ENCODE data around the gene CNOT4. TPM values are rescaled to one million over a fixed set of nuclear protein-coding genes. Genes with fewer than 3 reads are reported as not detected.

The CNOT4 gene
- total and polyA plus RNA-seq, 2 donors (not counting 1 experiment from before 2014, with no cell fraction given): 14.9 to 15.9 TPM

DNA sequence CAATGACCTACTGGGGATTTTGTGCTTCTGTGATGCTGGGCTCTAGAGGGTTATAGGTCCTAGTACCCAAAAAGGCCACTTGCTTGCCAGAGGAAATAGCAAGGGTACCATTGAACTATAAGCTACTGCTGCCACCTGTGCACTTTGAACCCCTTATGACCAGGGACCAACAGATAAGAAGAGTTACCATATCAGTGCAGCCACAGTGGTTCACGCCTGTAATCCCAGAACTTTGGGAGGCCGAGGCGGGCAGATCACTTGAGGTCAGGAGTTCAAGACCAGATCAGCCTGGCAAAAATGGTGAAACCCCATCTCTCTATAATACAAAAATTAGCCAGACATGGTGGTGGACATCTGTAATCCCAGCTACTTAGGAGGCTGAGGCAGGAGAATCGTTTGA, 15.5 kb upstream of the CNOT4 start:
- Histone ChIP-seq H3K27me3 (ENCODE audit: control insufficient read depth, insufficient read depth, low read length) (no peaks in the 10 kb centered on the region), H3K9me3 (ENCODE audit: control insufficient read depth, insufficient read depth, low read depth, low read length) (no peaks in the 10 kb centered on the region), H4K20me1 (ENCODE audit: control insufficient read depth, extremely low read depth, insufficient read depth, low read length) (no peaks in the 10 kb centered on the region), H3K9ac (ENCODE audit: insufficient read depth, low read length) (no peak overlapping the region), H3K4me1 (ENCODE audit: control insufficient read depth, extremely low read depth, insufficient read depth, low read length) (no peaks in the 10 kb centered on the region), H2AFZ (ENCODE audit: low read length) (no peak overlapping the region), H3K36me3 (ENCODE audit: control insufficient read depth, insufficient read depth, low read length) (no peaks in the 10 kb centered on the region), H3K4me2 (ENCODE audit: extremely low read depth, insufficient read depth, low read length) (no peak overlapping the region), H3K4me3 (replicated peaks in 1 of 4; ENCODE audit: control extremely low read depth in 1 of 4, insufficient read depth in 1 of 4, low read depth in 3 of 4, low read length in 4 of 4) (no peak overlapping the region), H3K79me2 (ENCODE audit: control insufficient read depth, insufficient read depth, low read length) (no peaks in the 10 kb centered on the region), H3K27ac (ENCODE audit: insufficient read depth, low read length) (no peak overlapping the region)
- no peak for DNase-seq (ENCODE audit: low read depth in 2 of 2)
- TF ChIP-seq, protein P1, sequence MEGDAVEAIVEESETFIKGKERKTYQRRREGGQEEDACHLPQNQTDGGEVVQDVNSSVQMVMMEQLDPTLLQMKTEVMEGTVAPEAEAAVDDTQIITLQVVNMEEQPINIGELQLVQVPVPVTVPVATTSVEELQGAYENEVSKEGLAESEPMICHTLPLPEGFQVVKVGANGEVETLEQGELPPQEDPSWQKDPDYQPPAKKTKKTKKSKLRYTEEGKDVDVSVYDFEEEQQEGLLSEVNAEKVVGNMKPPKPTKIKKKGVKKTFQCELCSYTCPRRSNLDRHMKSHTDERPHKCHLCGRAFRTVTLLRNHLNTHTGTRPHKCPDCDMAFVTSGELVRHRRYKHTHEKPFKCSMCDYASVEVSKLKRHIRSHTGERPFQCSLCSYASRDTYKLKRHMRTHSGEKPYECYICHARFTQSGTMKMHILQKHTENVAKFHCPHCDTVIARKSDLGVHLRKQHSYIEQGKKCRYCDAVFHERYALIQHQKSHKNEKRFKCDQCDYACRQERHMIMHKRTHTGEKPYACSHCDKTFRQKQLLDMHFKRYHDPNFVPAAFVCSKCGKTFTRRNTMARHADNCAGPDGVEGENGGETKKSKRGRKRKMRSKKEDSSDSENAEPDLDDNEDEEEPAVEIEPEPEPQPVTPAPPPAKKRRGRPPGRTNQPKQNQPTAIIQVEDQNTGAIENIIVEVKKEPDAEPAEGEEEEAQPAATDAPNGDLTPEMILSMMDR (conservative IDR thresholded peaks at IDR 0.05 in 1 of 2, IDR thresholded peaks at IDR 0.05 in 1 of 2; ENCODE audit: low read depth in 1 of 2, low read length in 2 of 2): no peak

DNA sequence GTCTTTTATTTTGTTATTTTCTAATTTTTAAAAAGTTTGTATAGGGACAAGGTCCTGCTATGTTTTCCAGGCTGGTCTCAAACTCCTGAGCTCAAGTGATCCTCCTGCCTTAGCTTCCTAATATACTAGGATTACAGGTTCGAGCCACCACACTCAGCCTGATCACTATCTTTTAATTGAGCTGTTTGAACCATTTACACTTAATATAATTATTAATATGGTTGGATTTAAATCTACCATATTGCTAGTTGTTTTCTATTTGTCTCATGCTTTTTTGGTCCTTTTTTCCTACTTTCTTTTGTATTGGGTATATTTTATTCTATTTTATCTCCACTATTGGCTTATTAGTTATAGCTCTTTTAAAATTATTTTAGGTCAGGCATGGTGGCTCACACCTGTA, 13.2 kb upstream of the CNOT4 start:
- H3K27ac ChIP-seq (ENCODE audit: insufficient read depth, low read length): no peak overlapping the region
- no peaks in the 10 kb centered on the region for H3K36me3 ChIP-seq (ENCODE audit: control insufficient read depth, insufficient read depth, low read length)
- H2AFZ ChIP-seq (ENCODE audit: low read length): no peak overlapping the region
- H4K20me1 ChIP-seq (ENCODE audit: control insufficient read depth, extremely low read depth, insufficient read depth, low read length): no peaks in the 10 kb centered on the region
- no peak overlapping the region for H3K9ac ChIP-seq (ENCODE audit: insufficient read depth, low read length)
- no peak for TF ChIP-seq EZH2 (IDR thresholded peaks at IDR 0.05; ENCODE audit: low read length, missing control alignments)
- TF ChIP-seq, protein P1 (conservative IDR thresholded peaks at IDR 0.05 in 1 of 2, IDR thresholded peaks at IDR 0.05 in 1 of 2; ENCODE audit: low read depth in 1 of 2, low read length in 2 of 2): no peak
- no peak for DNase-seq (ENCODE audit: low read depth in 2 of 2)
- no peaks in the 10 kb centered on the region for H3K4me1 ChIP-seq (ENCODE audit: control insufficient read depth, extremely low read depth, insufficient read depth, low read length)
- H3K27me3 ChIP-seq (ENCODE audit: control insufficient read depth, insufficient read depth, low read length): no peaks in the 10 kb centered on the region
- H3K4me3 ChIP-seq (replicated peaks in 1 of 4; ENCODE audit: control extremely low read depth in 1 of 4, insufficient read depth in 1 of 4, low read depth in 3 of 4, low read length in 4 of 4): no peak overlapping the region
- no peaks in the 10 kb centered on the region for H3K9me3 ChIP-seq (ENCODE audit: control insufficient read depth, insufficient read depth, low read depth, low read length)
- H3K4me2 ChIP-seq (ENCODE audit: extremely low read depth, insufficient read depth, low read length): no peak overlapping the region
- H3K79me2 ChIP-seq (ENCODE audit: control insufficient read depth, insufficient read depth, low read length): no peaks in the 10 kb centered on the region

- no peaks in the 10 kb centered on the region for H3K9me3 ChIP-seq (ENCODE audit: control insufficient read depth, insufficient read depth, low read depth, low read length)
- TF ChIP-seq, protein P1 (conservative IDR thresholded peaks at IDR 0.05 in 1 of 2, IDR thresholded peaks at IDR 0.05 in 1 of 2; ENCODE audit: low read depth in 1 of 2, low read length in 2 of 2): no peak
- TF ChIP-seq EZH2 (IDR thresholded peaks at IDR 0.05; ENCODE audit: low read length, missing control alignments): no peak
Observed at GRCh38 chr7:135522509-135522908, 12.6 kb upstream of the CNOT4 start.

More at GRCh38 chr7:135522509-135522908, 12.6 kb upstream of the CNOT4 start:
- H3K27me3 ChIP-seq (ENCODE audit: control insufficient read depth, insufficient read depth, low read length): no peaks in the 10 kb centered on the region
- no peak overlapping the region for H3K27ac ChIP-seq (ENCODE audit: insufficient read depth, low read length)
- no peaks in the 10 kb centered on the region for H3K4me1 ChIP-seq (ENCODE audit: control insufficient read depth, extremely low read depth, insufficient read depth, low read length)
- no peak for DNase-seq (ENCODE audit: low read depth in 2 of 2)
- no peak overlapping the region for H2AFZ ChIP-seq (ENCODE audit: low read length)
- H3K4me3 ChIP-seq (replicated peaks in 1 of 4; ENCODE audit: control extremely low read depth in 1 of 4, insufficient read depth in 1 of 4, low read depth in 3 of 4, low read length in 4 of 4): no peak overlapping the region
- H3K79me2 ChIP-seq (ENCODE audit: control insufficient read depth, insufficient read depth, low read length): no peaks in the 10 kb centered on the region
- no peak overlapping the region for H3K9ac ChIP-seq (ENCODE audit: insufficient read depth, low read length)
- H3K36me3 ChIP-seq (ENCODE audit: control insufficient read depth, insufficient read depth, low read length): no peaks in the 10 kb centered on the region
- no peaks in the 10 kb centered on the region for H4K20me1 ChIP-seq (ENCODE audit: control insufficient read depth, extremely low read depth, insufficient read depth, low read length)
- H3K4me2 ChIP-seq (ENCODE audit: extremely low read depth, insufficient read depth, low read length): no peak overlapping the region

Data from fibroblast of lung (primary cell).